GM18907 (cell line): ENCODE measurements around the gene RAET1L.
A peak's percentile ranks its signal among the peaks of the same experiment; 100 is the strongest.
"Not testable (repeated sequence)": the region's sequence is repeated elsewhere in the genome, so short reads cannot be mapped to it uniquely, and the experiment has no call there.

Experiments
- ATAC-seq: cut with Tn5 transposase; IDR thresholded peaks from one replicate; pipeline ENCODE4 v1.9.1; 2021; ENCODE audit warnings: mild to moderate bottlenecking, moderate library complexity; ENCODE audit not compliant: unreplicated experiment

Gene RAET1L

DNA sequence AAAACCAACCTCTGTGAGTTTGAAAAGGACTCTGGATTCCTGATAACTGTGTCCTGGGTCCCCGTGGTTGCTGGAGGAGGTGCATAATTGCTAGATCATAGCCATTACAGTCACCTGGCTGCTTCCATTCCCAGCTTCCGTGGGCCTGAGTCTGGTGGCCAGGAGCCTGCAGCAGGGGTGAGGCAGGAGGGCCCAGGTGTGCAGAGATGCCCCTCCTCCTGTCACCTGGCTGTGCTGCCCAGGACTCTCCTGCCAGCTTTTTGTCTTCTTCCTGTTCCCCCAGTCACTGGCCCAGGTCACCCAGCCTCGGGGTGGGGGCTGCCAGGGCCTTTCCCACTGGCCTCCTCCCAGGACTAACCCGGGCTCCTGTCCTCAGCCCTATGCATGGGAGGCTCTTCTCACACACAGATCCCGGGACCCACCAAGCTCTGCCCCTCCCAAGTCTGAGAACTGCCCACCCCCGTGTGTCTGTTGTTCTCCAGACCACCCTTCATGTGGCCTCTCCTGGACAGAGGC lies 30.0 kb downstream of the RAET1L start:
- no peak for ATAC-seq

DNA sequence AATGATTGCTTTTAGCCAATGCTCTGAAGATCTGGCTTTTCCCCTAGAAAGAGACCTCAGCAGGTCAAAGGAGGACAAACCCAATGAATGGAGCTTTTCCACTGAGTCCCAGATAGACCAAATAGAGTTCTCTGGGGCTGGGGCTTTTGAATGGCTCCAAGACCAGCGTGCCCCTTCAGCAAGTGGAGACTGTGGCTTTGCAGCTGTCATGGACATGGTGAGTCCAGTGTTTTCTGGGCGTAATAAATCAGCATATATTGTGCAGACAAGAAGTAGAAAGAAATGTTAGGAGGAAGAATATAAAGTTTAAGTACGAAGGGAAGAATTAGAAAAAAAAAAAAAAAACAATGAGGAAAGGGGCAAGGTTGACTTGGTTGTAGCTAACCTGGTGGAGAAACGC lies 33.5 kb downstream of the RAET1L start:
- ATAC-seq = no peak

DNA sequence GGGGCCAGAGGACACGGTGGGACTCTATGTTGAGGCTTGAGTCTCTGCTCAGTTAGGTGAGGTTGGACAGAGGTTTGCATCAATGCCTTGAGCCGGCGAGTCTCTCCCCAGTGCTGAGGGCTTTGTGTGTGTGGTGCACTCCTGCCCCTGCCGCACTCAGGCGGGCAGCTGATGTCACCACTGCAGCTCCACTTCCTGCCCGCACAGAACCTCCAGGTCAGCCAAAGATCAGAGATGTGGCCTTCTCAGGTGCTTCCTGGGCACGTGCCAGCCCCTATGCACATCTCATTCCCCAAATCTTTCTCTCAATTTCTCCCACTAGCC lies 33.9 kb downstream of the RAET1L start:
- ATAC-seq = not testable (repeated sequence)

- peak; percentile 44 for ATAC-seq
These were observed 34.5 kb downstream of the RAET1L start for GRCh38 chr6:149990661-149991471.

GRCh38 chr6:149990212-149990660 lies 35.1 kb downstream of the RAET1L start:
- no peak for ATAC-seq

DNA sequence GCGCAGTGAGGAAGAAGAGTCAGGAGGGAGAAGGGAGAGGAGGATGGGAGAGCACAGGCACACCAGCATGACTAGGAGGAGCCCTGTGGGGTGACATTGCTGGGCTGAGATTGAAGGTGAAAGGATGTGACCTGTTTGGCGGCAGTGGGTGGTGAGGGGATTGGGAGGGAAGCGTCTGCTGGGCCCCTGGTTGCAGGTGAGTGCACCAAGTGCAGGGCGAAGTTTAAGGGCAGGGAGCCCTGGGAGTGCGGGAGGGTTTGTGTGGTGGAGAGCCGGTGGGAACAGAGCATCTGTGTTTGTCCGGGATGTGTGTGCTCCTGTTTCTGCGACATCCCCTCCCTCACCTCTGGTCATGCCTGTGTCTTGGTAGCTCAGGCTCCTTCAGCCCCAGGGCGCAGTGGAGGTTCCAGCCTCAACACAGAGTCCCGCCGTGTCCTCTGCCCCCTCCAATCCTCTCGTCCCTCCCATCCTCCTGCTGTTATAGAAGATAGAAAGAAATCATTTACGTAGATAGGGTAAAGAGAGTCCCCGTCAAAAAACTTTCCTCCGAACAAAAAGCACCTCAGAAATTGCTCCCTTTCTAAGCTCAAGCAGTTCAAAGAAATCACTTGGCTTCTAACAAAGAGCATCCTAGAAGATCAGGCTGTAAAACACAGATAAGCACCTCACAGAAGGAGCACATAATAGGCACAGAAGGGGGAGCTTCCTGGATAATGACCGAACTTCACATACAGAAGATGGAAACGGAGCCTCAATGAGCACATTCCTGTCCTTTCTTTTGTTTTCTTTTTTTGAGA lies 36.6 kb downstream of the RAET1L start:
- ATAC-seq = no peak

GRCh38 chr6:149987602-149988107 lies 37.7 kb downstream of the RAET1L start:
- no peak for ATAC-seq

- ATAC-seq = no peak
These were observed 39.8 kb downstream of the RAET1L start for GRCh38 chr6:149985481-149985937.

DNA sequence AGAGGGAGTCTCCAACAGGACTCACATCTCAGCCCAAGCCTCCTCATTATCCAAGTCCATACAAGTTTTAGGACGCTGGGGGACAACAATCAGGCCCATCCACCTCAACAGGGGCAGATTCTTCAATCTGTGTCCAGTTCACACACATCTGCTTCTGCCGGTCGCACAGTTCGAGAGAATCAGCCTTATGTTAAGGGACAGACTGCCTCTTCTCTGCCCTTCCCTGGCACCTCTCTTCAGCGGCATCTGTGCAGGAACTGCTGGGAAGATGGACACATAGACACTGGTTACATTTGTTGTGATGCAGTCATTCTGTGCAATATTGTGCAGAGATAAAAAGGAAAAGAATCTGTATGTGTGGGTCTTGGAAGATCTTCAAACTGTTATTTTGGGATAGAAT lies 40.6 kb downstream of the RAET1L start:
- ATAC-seq = no peak

- no peak for ATAC-seq
These were observed 42.2 kb downstream of the RAET1L start for GRCh38 chr6:149983145-149983544.

GRCh38 chr6:149979293-149979692 lies 46.0 kb downstream of the RAET1L start:
- no peak for ATAC-seq

GRCh38 chr6:149978610-149979009 lies 46.7 kb downstream of the RAET1L start:
- no peak for ATAC-seq

DNA sequence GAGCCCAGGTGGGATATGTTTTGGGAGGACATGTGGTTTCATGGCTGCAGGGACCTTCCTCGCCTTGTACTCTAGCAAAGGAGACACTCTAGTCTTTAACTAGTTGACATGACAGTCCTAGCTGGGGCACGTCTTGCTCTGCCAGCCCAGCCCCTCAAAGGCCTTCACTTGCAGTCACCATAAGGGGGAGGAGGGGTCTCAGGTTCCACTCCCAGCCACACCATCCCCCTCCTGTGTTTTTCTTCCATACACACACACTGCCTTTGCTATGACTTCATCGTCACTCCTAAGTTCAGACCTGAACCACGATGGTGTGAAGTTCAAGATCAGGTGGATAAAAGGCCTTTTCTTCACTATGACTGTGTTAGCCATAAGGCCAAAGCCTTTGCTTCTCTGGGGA lies 48.1 kb downstream of the RAET1L start:
- no peak for ATAC-seq

- no peak for ATAC-seq
These were observed 49.9 kb downstream of the RAET1L start for GRCh38 chr6:149975400-149975799.

DNA sequence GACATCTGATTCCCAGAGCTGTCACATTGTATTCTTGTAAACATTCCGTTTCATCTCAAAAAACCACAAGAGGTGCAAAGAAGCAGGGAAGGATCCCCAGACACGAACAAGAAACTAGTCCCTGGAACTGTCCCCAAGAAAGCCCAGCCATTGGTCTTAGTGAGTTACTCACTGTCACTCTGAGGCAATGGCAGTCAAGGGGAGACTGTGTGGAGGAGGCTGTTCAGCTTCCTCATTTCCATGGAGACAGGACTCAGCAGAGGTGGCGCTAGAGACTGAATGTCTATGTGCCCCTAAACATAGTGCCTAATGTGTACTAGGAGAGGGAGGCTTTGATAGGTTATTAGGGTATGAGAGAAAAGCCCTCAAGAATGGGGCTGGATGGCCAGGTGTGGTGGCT lies 50.5 kb downstream of the RAET1L start:
- ATAC-seq = no peak

DNA sequence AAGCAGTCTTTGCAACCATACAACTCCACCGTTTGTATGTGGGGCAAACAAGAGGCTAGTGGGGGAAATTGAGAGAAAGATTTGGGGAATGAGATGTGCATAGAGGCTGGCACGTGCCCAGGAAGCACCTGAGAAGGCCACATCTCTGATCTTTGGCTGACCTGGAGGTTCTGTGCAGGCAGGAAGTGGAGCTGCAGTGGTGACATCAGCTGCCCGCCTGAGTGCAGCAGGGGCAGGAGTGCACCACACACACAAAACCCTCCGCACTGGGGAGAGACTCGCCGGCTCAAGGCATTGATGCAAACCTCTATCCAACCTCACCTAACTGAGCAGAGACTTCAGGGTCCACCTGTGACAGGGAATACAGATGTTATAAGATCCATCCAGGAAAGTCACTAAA lies 50.9 kb downstream of the RAET1L start:
- not testable (repeated sequence) for ATAC-seq

- ATAC-seq = no peak
These were observed 55.7 kb downstream of the RAET1L start for GRCh38 chr6:149969635-149970034.

- not testable (repeated sequence) for ATAC-seq
These were observed 56.4 kb downstream of the RAET1L start for GRCh38 chr6:149968909-149969308.
